GM18508 (cell line): Measurements from ENCODE around the gene GALNT5.
"Not testable (repeated sequence)": the region's sequence is repeated elsewhere in the genome, so short reads cannot be mapped to it uniquely, and the experiment has no call there.

ENCODE experiments used
- ATAC-seq: cut with Tn5 transposase; IDR thresholded peaks from one replicate; pipeline ENCODE4 v1.9.1; 2021; ENCODE audit warnings: moderate number of reproducible peaks; ENCODE audit not compliant: insufficient read depth, unreplicated experiment

GALNT5 gene, protein sequence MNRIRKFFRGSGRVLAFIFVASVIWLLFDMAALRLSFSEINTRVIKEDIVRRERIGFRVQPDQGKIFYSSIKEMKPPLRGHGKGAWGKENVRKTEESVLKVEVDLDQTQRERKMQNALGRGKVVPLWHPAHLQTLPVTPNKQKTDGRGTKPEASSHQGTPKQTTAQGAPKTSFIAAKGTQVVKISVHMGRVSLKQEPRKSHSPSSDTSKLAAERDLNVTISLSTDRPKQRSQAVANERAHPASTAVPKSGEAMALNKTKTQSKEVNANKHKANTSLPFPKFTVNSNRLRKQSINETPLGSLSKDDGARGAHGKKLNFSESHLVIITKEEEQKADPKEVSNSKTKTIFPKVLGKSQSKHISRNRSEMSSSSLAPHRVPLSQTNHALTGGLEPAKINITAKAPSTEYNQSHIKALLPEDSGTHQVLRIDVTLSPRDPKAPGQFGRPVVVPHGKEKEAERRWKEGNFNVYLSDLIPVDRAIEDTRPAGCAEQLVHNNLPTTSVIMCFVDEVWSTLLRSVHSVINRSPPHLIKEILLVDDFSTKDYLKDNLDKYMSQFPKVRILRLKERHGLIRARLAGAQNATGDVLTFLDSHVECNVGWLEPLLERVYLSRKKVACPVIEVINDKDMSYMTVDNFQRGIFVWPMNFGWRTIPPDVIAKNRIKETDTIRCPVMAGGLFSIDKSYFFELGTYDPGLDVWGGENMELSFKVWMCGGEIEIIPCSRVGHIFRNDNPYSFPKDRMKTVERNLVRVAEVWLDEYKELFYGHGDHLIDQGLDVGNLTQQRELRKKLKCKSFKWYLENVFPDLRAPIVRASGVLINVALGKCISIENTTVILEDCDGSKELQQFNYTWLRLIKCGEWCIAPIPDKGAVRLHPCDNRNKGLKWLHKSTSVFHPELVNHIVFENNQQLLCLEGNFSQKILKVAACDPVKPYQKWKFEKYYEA

DNA sequence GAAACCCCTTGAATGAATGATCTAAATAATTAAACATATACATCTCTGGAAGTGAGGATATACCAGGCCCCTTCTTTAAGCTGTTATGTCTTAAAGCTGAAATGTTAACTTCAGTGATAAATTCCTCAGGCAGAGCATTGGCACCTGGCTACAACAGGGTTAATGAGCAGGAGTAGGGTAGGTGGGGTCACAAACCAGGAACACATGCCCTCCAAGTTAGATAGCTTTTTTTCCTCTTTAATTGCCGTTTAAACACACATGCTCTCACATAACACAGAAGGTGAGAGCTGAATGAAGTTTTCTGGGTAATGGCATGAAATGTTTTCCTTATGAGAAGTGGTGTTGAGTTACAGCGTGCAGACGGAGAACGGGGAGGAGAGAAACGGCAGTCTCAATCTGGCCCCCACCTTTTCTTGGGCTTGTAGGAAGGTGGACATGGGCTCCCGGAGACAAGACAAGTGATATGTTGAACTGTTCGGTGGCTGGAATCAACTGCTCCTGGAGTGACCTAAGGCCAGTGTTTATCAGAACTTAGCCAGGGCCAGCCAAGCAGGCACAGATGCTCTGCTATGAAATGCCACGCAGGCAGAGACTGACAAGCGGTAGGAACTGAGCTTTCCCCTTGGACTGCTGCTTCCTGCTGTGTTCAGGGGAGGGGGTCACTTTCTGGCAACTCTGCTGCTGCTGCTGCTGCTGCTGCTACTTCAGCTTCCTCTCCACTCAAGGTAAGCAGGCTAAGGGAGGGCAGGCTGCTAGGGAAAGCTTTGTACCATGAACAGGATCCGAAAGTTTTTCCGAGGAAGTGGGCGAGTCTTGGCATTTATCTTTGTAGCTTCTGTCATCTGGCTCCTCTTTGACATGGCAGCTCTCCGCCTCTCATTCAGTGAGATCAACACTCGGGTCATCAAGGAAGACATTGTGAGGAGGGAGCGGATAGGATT lies at the start of gene GALNT5:
TSS of gene GALNT5 (plus strand) at position 394 of the 941 bp plus-strand sequence. CDS start at position 772, 378 bp downstream.
- no peak for ATAC-seq

DNA sequence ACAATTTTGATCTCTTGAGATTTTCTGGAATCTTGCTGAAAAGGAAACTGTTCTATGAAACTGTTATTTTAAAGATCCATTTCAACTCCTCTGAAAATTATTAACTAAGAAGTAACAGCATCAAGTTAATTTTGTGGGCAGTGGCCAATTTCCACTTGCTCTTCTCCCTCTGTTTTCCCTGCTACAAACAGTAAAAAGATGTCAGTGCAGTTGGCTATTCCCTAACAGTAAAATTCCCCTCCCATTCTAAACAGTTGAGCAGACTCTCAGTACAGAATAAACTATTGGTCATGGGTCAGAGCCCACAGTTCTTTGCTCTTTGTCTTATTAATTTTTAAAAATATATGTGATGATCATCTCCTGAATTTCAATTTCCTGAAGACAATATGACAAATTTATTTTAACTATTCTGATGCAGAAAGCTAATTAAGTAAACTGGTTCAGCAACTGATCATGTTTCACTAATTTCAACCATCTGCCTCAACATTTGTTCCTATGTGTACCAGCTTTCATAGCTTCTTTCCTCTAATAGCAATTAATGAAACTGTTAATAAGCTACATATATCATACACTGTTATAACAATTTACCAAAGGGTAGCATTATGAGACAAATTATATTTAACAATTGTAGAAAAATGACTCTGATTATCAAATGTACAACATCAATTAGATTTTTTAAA lies 41.1 kb upstream of the GALNT5 start:
- no peak for ATAC-seq

DNA sequence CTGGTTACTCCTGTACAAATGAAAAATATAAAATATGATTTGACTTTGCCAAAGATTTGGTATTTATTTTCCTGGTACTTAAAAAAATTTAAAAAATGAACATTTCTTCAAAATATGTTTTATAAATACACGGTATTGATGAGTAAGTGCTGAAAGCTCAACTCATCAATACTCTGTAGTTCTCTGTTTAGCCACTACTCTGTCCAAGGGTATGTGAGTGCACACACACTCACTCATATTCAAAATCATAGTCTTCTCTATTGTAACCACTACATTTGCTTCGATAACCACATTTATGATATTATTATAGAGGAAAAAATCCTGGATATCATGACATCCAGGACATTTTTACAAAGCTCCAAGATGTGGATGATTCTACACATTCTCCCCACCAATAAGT lies 40.1 kb upstream of the GALNT5 start:
- no peak for ATAC-seq

DNA sequence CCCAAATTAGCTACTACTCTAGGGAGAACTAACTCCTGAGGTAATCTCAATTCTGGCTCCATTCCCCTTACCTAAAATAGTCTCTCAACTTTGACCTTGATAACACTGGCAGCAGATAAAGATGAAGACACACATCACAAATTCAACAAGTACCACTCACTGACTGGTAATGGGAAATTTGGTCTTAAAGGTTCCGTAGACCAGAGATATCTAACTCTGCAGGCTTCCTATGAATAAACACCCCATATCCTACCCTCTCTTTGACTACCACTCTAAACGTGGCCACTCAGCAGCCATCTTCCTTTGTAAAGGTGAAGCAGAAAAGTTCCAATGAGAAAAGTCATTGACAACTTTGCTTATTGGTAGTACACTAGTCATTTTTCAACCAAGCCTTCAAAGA lies 38.6 kb upstream of the GALNT5 start:
- ATAC-seq, result no peak

DNA sequence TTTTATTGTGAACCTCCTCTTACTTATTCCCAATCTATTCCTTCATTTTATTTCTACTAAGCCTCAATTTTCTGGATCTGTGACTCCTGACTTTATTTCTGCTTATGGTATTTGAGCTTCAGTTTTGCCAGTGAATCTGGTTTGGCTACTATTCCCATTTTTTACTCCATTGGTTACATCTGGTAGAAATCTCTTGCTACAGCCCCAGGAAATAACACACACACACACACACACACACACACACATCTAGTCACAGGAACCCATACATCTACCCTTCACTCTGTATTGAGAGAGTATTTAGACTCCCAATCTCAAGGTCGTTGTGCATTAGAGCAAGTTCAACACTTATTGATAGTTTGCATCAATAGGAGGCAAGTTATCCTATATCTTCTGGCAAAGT lies 37.0 kb upstream of the GALNT5 start:
- ATAC-seq, result no peak

DNA sequence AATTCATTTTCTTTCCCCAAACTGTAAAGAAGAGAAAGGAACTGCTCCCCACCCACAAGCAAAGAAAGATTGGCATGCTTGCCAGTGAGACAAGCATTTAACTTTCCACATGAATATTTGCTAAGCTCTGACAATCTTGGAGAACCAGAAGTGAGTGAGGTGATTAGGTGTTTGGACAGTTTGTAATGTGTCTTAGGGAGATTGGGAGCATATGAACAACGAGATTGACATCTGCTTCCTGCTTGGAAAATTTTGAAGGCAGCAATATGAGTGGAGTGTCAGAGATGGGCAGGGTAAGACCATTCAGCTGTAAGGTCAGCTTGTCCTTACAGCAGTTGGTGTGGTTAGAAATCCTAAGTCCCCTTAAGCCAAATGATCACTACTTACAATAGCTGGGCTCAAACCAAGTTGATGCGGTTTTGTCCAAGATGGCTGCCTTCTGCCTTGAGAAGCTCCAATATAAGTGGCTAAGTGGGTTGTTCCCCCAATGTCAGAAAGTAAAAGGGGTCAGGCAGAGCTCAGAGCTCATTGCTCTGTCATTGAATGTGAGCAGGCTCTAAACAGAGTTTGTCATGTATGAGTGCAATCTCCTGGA lies 36.0 kb upstream of the GALNT5 start:
- no peak for ATAC-seq

DNA sequence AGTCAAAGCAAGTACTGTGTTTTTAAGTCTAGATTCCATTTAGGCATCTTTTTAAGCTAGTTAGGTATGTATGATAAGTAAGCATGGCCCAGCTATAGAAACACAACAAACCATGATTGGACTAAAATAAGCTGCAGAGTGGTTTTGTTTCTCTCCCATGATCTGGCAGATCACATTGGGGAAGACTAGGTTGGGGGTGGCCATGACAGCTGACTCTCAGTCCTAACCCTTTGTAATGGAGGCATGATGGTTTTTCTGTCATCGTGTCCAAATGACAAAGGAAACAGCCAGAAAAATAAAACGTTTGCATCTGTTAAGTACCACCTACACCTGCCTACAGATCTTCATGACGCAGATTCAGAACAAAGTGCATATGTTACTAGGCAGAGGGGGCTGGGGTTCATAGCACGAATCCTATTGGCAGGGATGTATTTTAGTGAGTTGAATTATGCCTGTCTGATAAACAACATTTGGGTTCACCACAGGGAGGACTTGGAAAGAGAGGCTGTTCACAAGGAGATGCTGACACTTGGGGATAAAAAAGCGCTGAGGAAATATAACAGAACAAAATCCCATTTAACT lies 33.8 kb upstream of the GALNT5 start:
- ATAC-seq, result no peak

DNA sequence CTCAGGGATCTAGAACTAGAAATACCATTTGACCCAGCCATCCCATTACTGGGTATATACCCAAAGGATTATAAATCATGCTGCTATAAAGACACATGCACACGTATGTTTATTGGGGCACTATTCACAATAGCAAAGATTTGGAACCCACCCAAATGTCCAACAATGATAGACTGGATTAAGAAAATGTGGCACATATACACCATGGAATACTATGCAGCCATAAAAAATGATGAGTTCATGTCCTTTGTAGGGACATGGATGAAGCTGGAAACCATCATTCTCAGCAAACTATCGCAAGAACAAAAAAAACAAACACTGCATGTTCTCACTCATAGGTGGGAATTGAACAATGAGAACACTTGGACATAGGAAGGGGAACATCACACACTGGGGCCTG lies 33.1 kb upstream of the GALNT5 start:
- ATAC-seq, result not testable (repeated sequence)

DNA sequence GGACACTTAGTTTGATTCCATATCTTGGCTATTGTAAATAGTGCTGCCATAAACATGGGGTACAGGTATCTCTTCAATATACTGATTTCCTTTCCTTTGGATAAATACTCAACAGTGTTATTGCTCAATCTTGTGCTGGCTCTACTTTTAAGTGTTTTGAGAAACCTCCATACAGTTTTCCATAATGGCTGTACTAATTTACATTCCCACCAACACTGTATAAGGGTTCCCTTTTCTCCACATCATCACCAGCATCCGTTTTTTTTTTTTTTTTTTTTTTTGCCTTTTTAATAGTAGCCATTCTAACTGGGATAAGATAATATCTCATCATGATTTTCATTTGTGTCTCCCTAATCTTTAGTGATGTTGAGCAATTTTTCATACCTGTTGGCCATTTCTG lies 29.9 kb upstream of the GALNT5 start:
- ATAC-seq, result no peak

DNA sequence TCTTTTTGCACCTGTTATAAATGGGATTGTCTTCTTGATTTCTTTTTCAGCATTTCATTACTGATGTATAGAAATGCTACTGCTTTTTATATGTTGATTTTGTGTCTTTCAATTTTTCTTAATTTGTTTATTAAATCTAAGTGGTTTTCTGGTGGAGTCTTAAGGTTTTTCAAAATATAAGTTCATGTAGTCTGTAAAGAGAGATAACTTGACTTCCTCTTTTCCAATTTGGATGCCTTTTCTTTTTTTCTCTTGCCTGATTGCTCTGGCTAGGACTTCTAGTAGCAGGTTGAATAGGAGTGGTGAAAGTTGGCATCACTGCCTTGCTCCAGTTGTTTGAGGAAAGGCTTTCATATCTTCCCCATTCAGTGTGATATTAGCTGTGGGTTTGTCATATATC lies 28.6 kb upstream of the GALNT5 start:
- ATAC-seq, result no peak

DNA sequence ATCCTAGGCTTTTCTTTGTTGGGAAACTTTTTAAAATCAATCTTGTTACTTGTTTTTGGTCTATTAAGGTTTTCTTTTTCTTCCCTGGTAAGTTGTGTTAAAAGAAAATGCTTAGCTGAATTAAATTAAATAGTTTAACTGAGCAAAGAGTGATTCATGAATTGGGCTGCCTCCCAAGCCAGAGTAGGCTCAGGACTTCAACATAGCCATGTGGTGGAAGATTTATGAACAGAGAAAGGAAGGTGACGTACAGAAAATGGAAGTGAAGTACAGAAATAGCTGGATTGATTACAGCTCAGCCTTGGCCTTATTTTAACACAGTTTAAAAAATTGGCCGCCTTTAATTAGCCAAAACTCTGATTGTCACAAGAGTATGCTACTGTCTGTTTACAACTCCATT lies 27.9 kb upstream of the GALNT5 start:
- ATAC-seq, result no peak

DNA sequence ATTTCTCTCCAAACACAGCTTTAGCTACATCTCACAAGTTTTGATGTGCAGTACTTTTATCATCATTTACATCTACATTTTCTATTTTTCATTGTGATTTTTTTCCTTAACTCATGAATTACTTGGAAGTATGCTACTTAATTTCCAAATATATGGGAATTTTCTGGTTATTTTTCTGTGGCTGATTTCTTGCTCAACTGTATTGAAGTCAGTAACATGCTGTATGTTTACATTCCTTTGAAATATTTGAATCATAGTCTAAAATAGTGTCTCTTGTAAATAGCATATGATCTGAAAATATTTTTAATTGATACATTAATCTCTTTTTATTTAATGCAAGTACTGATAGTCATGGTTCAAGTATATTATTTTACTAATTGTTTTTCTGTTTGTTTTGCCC lies 26.0 kb upstream of the GALNT5 start:
- ATAC-seq, result no peak

DNA sequence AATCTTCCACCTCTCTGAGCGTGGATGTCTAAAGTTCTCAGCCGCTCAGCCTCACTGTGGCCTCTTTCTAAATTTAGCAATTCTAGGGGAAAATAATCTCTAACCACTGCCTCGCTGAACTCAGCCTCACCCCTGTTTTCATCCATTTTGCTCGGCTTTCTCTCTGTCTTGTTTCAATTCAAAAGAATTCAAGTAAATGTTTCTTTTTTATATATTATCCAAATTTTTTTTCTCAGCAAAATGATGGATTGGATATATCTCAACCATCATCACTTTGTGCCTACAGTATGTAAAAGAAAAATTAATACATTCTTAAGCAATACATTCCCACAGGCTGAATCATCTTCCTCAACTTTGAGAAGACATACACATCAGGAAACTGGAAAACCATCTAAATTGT lies 24.0 kb upstream of the GALNT5 start:
- ATAC-seq, result no peak

DNA sequence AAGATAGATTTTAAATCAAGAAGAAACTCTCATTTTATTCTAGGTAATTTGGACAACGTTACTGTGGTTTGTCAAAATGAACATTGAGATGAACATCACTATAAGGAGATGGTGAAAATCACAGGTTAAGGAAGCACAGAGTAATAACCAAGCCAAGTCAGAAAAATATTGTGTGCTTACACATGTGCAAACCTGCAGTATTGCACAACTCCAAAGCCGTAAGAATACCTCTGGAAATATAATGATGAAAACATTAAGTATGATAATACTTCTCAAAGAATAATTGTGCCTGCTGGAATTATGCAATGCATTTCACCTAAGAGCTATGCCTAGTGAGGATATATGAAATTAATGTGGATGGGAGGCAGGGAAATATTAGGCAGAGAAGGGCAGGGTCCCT lies 21.1 kb upstream of the GALNT5 start:
- no peak for ATAC-seq

DNA sequence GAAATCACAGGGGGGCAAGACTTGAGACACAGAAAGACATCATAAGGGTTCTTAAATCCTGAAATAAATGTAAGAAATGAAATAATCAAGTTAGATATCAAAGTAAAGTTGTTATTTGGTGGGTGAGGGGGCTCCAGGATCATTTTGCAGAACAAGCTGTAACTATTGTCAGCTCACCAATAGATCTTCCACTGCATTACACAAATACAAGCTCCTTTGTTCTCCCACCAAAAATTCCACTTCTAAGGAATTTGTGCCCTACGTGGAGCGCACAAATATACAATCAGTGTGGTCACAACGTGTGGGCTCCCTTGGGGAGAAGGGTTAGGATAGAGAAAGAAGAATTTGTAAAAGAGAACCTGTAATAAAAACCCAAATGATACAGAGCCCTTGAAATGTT lies 19.2 kb upstream of the GALNT5 start:
- no peak for ATAC-seq

DNA sequence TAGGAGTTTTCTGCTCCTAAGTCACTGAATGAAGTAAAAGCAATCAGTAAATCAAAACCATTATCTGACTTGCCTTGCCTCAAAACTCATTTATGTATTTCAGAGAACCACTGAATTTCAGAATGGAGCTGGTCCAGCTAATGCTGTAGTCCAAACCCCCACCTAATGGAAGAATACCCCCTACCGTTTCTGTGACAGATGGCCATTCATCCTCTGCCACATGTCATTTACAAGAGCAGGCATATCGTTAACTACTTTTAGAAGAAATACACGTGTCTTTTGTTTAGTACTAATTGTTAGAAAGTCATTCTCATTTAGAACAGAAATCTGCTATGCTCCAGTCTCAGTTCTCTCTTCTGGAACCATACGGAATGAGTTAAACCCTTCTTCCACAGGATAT lies 12.8 kb upstream of the GALNT5 start:
- no peak for ATAC-seq

DNA sequence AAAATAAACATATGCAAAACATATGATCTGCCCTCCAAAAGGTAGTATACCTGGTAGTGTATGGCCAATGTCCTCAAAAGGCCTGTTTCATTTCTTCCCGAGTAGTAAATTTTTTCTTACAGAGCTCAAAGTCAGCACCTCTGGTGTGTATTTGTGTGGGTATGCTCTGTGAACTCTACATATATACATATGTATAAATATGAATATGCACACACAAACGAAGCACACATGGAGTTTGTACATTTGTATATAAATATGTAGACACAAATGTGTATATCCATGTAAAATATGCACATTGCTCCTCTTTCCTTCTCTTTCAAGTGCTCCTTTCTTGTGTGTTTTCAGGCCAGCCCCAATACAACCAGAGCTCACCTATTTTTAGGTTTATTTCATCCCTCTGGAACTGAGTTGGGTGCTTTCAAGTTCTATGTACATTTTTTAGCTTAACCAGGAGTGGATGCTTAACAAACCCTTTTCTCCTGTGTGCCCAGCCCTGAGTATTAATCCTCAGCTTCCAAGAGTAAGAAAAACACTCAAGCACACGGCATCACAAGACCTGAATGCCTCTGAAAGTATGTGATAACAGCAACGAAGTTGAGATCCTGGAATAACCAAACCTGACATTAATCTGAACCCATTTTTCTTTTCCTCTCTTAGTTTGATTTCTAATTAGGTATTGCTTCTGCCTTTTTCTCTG lies 12.2 kb upstream of the GALNT5 start:
- no peak for ATAC-seq
